A549 (cell line): ENCODE data around the gene ADPRS. TPM values are rescaled to one million over a fixed set of nuclear protein-coding genes. Genes with fewer than 3 reads are reported as not detected.

Experiments used
- ATAC-seq, 2 experiments: fragments of 200-7000 bp in 1 of 2; fragments of >200 bp in 1 of 2; cut with Nextera tagmentation in 1 of 2; cut with Tn5 transposase in 1 of 2; 3 replicates each; pipeline versions ENCODE4 v1.8.0 to v1.9.1; 2018 to 2020; ENCODE audit warnings: mild to moderate bottlenecking in 1 of 2, moderate library complexity in 1 of 2
- CTCF ChIA-PET: fragments of 300-600 bp; sonication (Branson Sonifier 250); formaldehyde crosslinking; extraction: SDS; loops from one replicate; lab custom pipeline; 2021; ENCODE audit warnings: antibody characterized with exemption, inconsistent platforms; lab: Yijun Ruan, JAX
- POLR2A ChIA-PET: fragments of 350-600 bp; formaldehyde crosslinking; extraction: SDS; loops from one replicate; lab custom pipeline; 2021; ENCODE audit warnings: antibody characterized with exemption, inconsistent platforms; lab: Yijun Ruan, JAX
- DNase-seq, 2 experiments: peaks; one replicate each; pipeline versions ENCODE4 v3.0.0 to v3.0.0-alpha.2; 2011 to 2016; ENCODE audit warnings: low read depth in 1 of 2, low spot score in 1 of 2
- FAIRE-seq: peaks from 2 replicates; lab custom pipeline; 2011; peaks lifted over from hg19 to GRCh38; lab: Jason Lieb, UNC
- H3K27ac ChIP-seq, 2 experiments: fragments of >200 bp; sonication (Bioruptor Twin); formaldehyde crosslinking; 3 replicates each; pipeline ENCODE4 v1.5.1; 2016 to 2017
- H3K4me1 ChIP-seq: fragments of >200 bp; sonication (Bioruptor Twin); formaldehyde crosslinking; 3 replicates; pipeline ENCODE4 v1.6.1; 2016
- H3K4me2 ChIP-seq: fragments of >200 bp; sonication (Bioruptor Twin); formaldehyde crosslinking; 3 replicates; pipeline ENCODE4 v1.6.1; 2016
- H3K4me3 ChIP-seq: fragments of >200 bp; sonication (Bioruptor Twin); formaldehyde crosslinking; 3 replicates; pipeline ENCODE4 v1.5.1; 2016
- H3K9me3 ChIP-seq: fragments of >200 bp; sonication (Bioruptor Twin); formaldehyde crosslinking; 3 replicates; pipeline ENCODE4 v1.6.1; 2016
- CHD2 ChIP-seq: fragments of 150-350 bp; IDR thresholded peaks from 2 replicates; pipeline ENCODE4 v1.6.1; 2014; ENCODE audit warnings: low read length; ENCODE audit not compliant: partially characterized antibody
- EHF ChIP-seq: fragments of 250-450 bp; sonication (Bioruptor Pico); IDR thresholded peaks from 2 replicates; pipeline ENCODE4 v1.5.0; 2020; ENCODE audit warnings: mild to moderate bottlenecking
- FOXS1 ChIP-seq: fragments of 250-450 bp; sonication (Bioruptor Pico); IDR thresholded peaks from 2 replicates; pipeline ENCODE4 v1.5.0; 2020; ENCODE audit warnings: mild to moderate bottlenecking, moderate library complexity
- HES2 ChIP-seq: fragments of >200 bp; sonication (Bioruptor Twin); formaldehyde crosslinking; IDR thresholded peaks from 2 replicates; pipeline ENCODE4 v1.6.1; 2016
- JUN ChIP-seq, 2 experiments: fragments of >200 bp; sonication (Bioruptor Twin); formaldehyde crosslinking; IDR thresholded peaks; 2 replicates in 1 of 2; 3 replicates in 1 of 2; pipeline ENCODE4 v1.6.1; 2016 to 2017
- KDM1A ChIP-seq: fragments of 200-600 bp; sonication (generic); IDR thresholded peaks from 2 replicates; pipeline ENCODE4 v1.6.1; 2016; ENCODE audit warnings: low read depth, mild to moderate bottlenecking
- MAX ChIP-seq: IDR thresholded peaks from 2 replicates; pipeline ENCODE4 v1.6.1; 2012
- PHF8 ChIP-seq: fragments of 200-600 bp; sonication (generic); IDR thresholded peaks from 2 replicates; pipeline ENCODE4 v1.6.1; 2016; ENCODE audit warnings: low read depth, mild to moderate bottlenecking, antibody characterized with exemption, moderate library complexity, borderline replicate concordance
- POLR2A ChIP-seq: IDR thresholded peaks from 2 replicates; pipeline ENCODE4 v1.6.1; 2012; ENCODE audit warnings: mild to moderate bottlenecking, low read length
- RAD21 ChIP-seq, 2 experiments: fragments of >200 bp in 1 of 2; sonication (Bioruptor Twin) in 1 of 2; formaldehyde crosslinking in 1 of 2; IDR thresholded peaks in 1 of 2; conservative IDR thresholded peaks in 1 of 2; 2 replicates in 1 of 2; 3 replicates in 1 of 2; pipeline ENCODE4 v1.6.1; 2012 to 2018; ENCODE audit warnings: inconsistent platforms in 1 of 2
- SREBF2 ChIP-seq: fragments of 450-650 bp; IDR thresholded peaks from 2 replicates; pipeline ENCODE4 v1.6.1; 2014; ENCODE audit warnings: mild to moderate bottlenecking, moderate library complexity
- WGBS: methylation state at CpG from one replicate; pipeline ENCODE4 v1.1.6; 2017; ENCODE audit errors: missing lambda C conversion rate; 5-methylcytosine and 5-hydroxymethylcytosine counted together
- polyA plus RNA-seq, 4 experiments: library from polyadenylated mRNA; depleted of rRNA in 3 of 4; stranded (reverse); fragments of >200 nt; fragmentation: RNase III in 1 of 4; extraction: RNeasy Plus Mini Kit Qiagen cat#74134 plus additional on column Dnase treatment in 1 of 4; gene quantifications; 2 replicates in 3 of 4; 3 replicates in 1 of 4; pipeline ENCODE4 v1.2.3, GENCODE V29; 2011 to 2017

The ADPRS gene
- polyA plus RNA-seq, 2 of the 4 experiments (the other 2 are of a cell fraction), result 14.6 to 15.2 TPM

GRCh38 chr1:36123356-36123755 is 34.7 kb downstream of the ADPRS start:
- Histone ChIP-seq H3K4me1 (no peaks in the 10 kb centered on the region), H3K9me3 (no peaks in the 10 kb centered on the region), H3K27ac (no peak overlapping the region), H3K4me3 (no peak overlapping the region), H3K4me2 (no peak overlapping the region)
- 68% methylated on average over 8 of the region's 8 CpGs for WGBS
- ATAC-seq (no peak; a peak in 1 of 6 replicates), DNase-seq (no peak), FAIRE-seq (no peak)
- POLR2A ChIA-PET, result no interaction called here
- TF ChIP-seq EHF (CRISPR knock-in tag) (no peak), PHF8 (no peak)
- CTCF ChIA-PET, result interaction anchor here (1.8 kb wide), 1 partner anchor 23 kb away, joined by 6 read pairs; no protein-coding TSS in a partner anchor

- peak overlapping the region; percentile 35 to 74; a peak in 4 of 6 replicates for H3K27ac ChIP-seq
- 81% methylated on average over 14 of the region's 42 CpGs for WGBS
- H3K4me2 ChIP-seq, result peak overlapping the region; percentile 85
- no peaks in the 10 kb centered on the region for H3K4me1 ChIP-seq
- TF ChIP-seq JUN (IDR thresholded peaks at IDR 0.05) (no peak), POLR2A (no peak), CHD2 (no peak), FOXS1 (CRISPR knock-in tag) (no peak), RAD21 (conservative IDR thresholded peaks at IDR 0.05 in 1 of 2, IDR thresholded peaks at IDR 0.05 in 1 of 2) (no peak), MAX (no peak), KDM1A (no peak)
- TF ChIP-seq, all 56 proteins: peak for 0
- ChIA-PET CTCF (no interaction called here), POLR2A (no interaction called here)
- Histone ChIP-seq H3K9me3 (no peaks in the 10 kb centered on the region), H3K4me3 (peak overlapping the region; percentile 34)
- no peak for FAIRE-seq
- no peak for DNase-seq
- no peak for ATAC-seq
These were observed 35.9 kb downstream of the ADPRS start for GRCh38 chr1:36124404-36125128.

GRCh38 chr1:36125129-36125991 is 36.7 kb downstream of the ADPRS start, which contains the start of gene COL8A2:
COL8A2 (minus strand) TSS chr1:36125222; CDS start chr1:36100242, 24,980 bp downstream.
- WGBS, result 85% methylated on average over 10 of the region's 77 CpGs
- CTCF ChIA-PET, result no interaction called here
- no peak for FAIRE-seq
- Histone ChIP-seq H3K9me3 (no peaks in the 10 kb centered on the region), H3K27ac (peak within 1 kb of the TSS; percentile 35 to 74; a peak in 4 of 6 replicates), H3K4me3 (peak within 1 kb of the TSS; percentile 34), H3K4me1 (no peaks in the 10 kb centered on the region), H3K4me2 (peak within 1 kb of the TSS; percentile 85)
- POLR2A ChIA-PET, result no interaction called here
- no peak for TF ChIP-seq RAD21 (conservative IDR thresholded peaks at IDR 0.05 in 1 of 2, IDR thresholded peaks at IDR 0.05 in 1 of 2)
- peak in 1 of 2 experiments; percentile 32; a peak in 3 of 6 replicates for ATAC-seq
- no peak for DNase-seq

- CTCF ChIA-PET, result interaction anchor here (0.6 kb wide), 2 partner anchors 7 to 116 kb away, joined by 3 read pairs; no protein-coding TSS in a partner anchor
- FAIRE-seq, result no peak
These were observed 37.5 kb downstream of the ADPRS start for GRCh38 chr1:36126005-36126716.

More at GRCh38 chr1:36126005-36126716, 37.5 kb downstream of the ADPRS start:
- 84% methylated on average over 21 of the region's 21 CpGs for WGBS
- POLR2A ChIA-PET, result no interaction called here
- Histone ChIP-seq H3K4me2 (no peak overlapping the region), H3K4me1 (no peaks in the 10 kb centered on the region), H3K27ac (no peak overlapping the region), H3K9me3 (no peaks in the 10 kb centered on the region), H3K4me3 (no peak overlapping the region)
- TF ChIP-seq SREBF2, result no peak
- TF ChIP-seq HES2, result no peak
- ATAC-seq, result peak in 1 of 2 experiments; percentile 8; a peak in 2 of 6 replicates
- DNase-seq, result no peak
